ENCODE data around the gene KDM6B.
A peak's percentile ranks its signal among the peaks of the same experiment; 100 is the strongest.
"Not testable (repeated sequence)": the region's sequence is repeated elsewhere in the genome, so short reads cannot be mapped to it uniquely, and the experiment has no call there.

Gene KDM6B

GRCh38 chr17:7833795-7834541, at the start of gene KDM6B:
KDM6B (plus strand) TSS chr17:7834217; CDS start chr17:7845555, 11,338 bp downstream.
- peak; percentile 73 to 75 for DNase-seq (ENCODE audit: low read depth in 2 of 2)

- DNase-seq (ENCODE audit: low read depth in 2 of 2): no peak
Measured at GRCh38 chr17:7786866-7787265, 47.2 kb upstream of the KDM6B start.

- no peak for DNase-seq (ENCODE audit: low read depth in 2 of 2)
Measured at GRCh38 chr17:7789131-7789530, 44.9 kb upstream of the KDM6B start.

- DNase-seq (ENCODE audit: low read depth in 2 of 2): no peak
Measured at GRCh38 chr17:7790150-7790549, 43.9 kb upstream of the KDM6B start.

GRCh38 chr17:7792611-7793010, 41.4 kb upstream of the KDM6B start:
- no peak for DNase-seq (ENCODE audit: low read depth in 2 of 2)

- no peak for DNase-seq (ENCODE audit: low read depth in 2 of 2)
Measured at GRCh38 chr17:7794075-7794663, 39.8 kb upstream of the KDM6B start.

GRCh38 chr17:7797976-7798375, 36.0 kb upstream of the KDM6B start:
- no peak for DNase-seq (ENCODE audit: low read depth in 2 of 2)

- no peak for DNase-seq (ENCODE audit: low read depth in 2 of 2)
Measured at GRCh38 chr17:7798839-7799238, 35.2 kb upstream of the KDM6B start.

GRCh38 chr17:7803981-7804380, 30.0 kb upstream of the KDM6B start:
- no peak for DNase-seq (ENCODE audit: low read depth in 2 of 2)

- no peak for DNase-seq (ENCODE audit: low read depth in 2 of 2)
Measured at GRCh38 chr17:7806587-7806986, 27.4 kb upstream of the KDM6B start.

GRCh38 chr17:7807206-7807605, 26.8 kb upstream of the KDM6B start:
- no peak for DNase-seq (ENCODE audit: low read depth in 2 of 2)

- DNase-seq (ENCODE audit: low read depth in 2 of 2): no peak
Measured at GRCh38 chr17:7809086-7809790, 24.8 kb upstream of the KDM6B start.

GRCh38 chr17:7809791-7810343, 24.1 kb upstream of the KDM6B start:
- DNase-seq (ENCODE audit: low read depth in 2 of 2): not testable (repeated sequence)

GRCh38 chr17:7811251-7811650, 22.8 kb upstream of the KDM6B start:
- DNase-seq (ENCODE audit: low read depth in 2 of 2): no peak

GRCh38 chr17:7814969-7815368, 19.0 kb upstream of the KDM6B start:
- no peak for DNase-seq (ENCODE audit: low read depth in 2 of 2)

- DNase-seq (ENCODE audit: low read depth in 2 of 2): no peak
Measured at GRCh38 chr17:7816926-7817642, 16.9 kb upstream of the KDM6B start.

- DNase-seq (ENCODE audit: low read depth in 2 of 2): no peak
Measured at GRCh38 chr17:7817643-7817964, 16.4 kb upstream of the KDM6B start.

GRCh38 chr17:7818026-7818425, 16.0 kb upstream of the KDM6B start:
- no peak for DNase-seq (ENCODE audit: low read depth in 2 of 2)

- no peak for DNase-seq (ENCODE audit: low read depth in 2 of 2)
Measured at GRCh38 chr17:7818746-7819645, 15.0 kb upstream of the KDM6B start.

- DNase-seq (ENCODE audit: low read depth in 2 of 2): no peak
Measured at GRCh38 chr17:7820231-7820630, 13.8 kb upstream of the KDM6B start.

GRCh38 chr17:7822126-7822525, 11.9 kb upstream of the KDM6B start:
- DNase-seq (ENCODE audit: low read depth in 2 of 2): no peak
